HG02840 (cell line): Measurements from ENCODE around the gene NEURL1.
"Not testable (repeated sequence)": the region's sequence is repeated elsewhere in the genome, so short reads cannot be mapped to it uniquely, and the experiment has no call there.

Experiments
- ATAC-seq: cut with Tn5 transposase; IDR thresholded peaks from one replicate; pipeline ENCODE4 v1.9.1; 2021; ENCODE audit warnings: mild to moderate bottlenecking, moderate library complexity, moderate number of reproducible peaks; ENCODE audit not compliant: unreplicated experiment, low FRiP score

NEURL1 gene

GRCh38 chr10:103618575-103619423, 125.3 kb downstream of the NEURL1 start:
- no peak for ATAC-seq

GRCh38 chr10:103619424-103620351, 126.2 kb downstream of the NEURL1 start:
- ATAC-seq, result no peak

GRCh38 chr10:103620352-103620740, 126.8 kb downstream of the NEURL1 start:
- no peak for ATAC-seq

GRCh38 chr10:103620891-103621782, 127.6 kb downstream of the NEURL1 start:
- ATAC-seq, result no peak

- ATAC-seq, result no peak
Measured at GRCh38 chr10:103621783-103622125, 128.2 kb downstream of the NEURL1 start.

GRCh38 chr10:103622286-103622685, 128.8 kb downstream of the NEURL1 start:
- ATAC-seq, result no peak

GRCh38 chr10:103622935-103623574, 129.6 kb downstream of the NEURL1 start:
- ATAC-seq, result no peak

- ATAC-seq, result no peak
Measured at GRCh38 chr10:103626178-103626577, 132.7 kb downstream of the NEURL1 start.

GRCh38 chr10:103627111-103627892, 133.8 kb downstream of the NEURL1 start:
- no peak for ATAC-seq

GRCh38 chr10:103627893-103628292, 134.4 kb downstream of the NEURL1 start:
- no peak for ATAC-seq

- no peak for ATAC-seq
Measured at GRCh38 chr10:103629581-103629980, 136.1 kb downstream of the NEURL1 start.

- ATAC-seq, result no peak
Measured at GRCh38 chr10:103630156-103630555, 136.7 kb downstream of the NEURL1 start.

GRCh38 chr10:103632247-103632642, 138.7 kb downstream of the NEURL1 start:
- no peak for ATAC-seq

- ATAC-seq, result not testable (repeated sequence)
Measured at GRCh38 chr10:103632871-103633270, 139.4 kb downstream of the NEURL1 start.

- ATAC-seq, result no peak
Measured at GRCh38 chr10:103633846-103634245, 140.3 kb downstream of the NEURL1 start.

GRCh38 chr10:103635580-103635979, 142.1 kb downstream of the NEURL1 start:
- ATAC-seq, result no peak

- no peak for ATAC-seq
Measured at GRCh38 chr10:103636492-103636891, 143.0 kb downstream of the NEURL1 start.

- ATAC-seq, result no peak
Measured at GRCh38 chr10:103637011-103637410, 143.5 kb downstream of the NEURL1 start.

- ATAC-seq, result no peak
Measured at GRCh38 chr10:103637927-103638557, 144.5 kb downstream of the NEURL1 start.
